ENCODE data around the gene TRMT2B.

DNA sequence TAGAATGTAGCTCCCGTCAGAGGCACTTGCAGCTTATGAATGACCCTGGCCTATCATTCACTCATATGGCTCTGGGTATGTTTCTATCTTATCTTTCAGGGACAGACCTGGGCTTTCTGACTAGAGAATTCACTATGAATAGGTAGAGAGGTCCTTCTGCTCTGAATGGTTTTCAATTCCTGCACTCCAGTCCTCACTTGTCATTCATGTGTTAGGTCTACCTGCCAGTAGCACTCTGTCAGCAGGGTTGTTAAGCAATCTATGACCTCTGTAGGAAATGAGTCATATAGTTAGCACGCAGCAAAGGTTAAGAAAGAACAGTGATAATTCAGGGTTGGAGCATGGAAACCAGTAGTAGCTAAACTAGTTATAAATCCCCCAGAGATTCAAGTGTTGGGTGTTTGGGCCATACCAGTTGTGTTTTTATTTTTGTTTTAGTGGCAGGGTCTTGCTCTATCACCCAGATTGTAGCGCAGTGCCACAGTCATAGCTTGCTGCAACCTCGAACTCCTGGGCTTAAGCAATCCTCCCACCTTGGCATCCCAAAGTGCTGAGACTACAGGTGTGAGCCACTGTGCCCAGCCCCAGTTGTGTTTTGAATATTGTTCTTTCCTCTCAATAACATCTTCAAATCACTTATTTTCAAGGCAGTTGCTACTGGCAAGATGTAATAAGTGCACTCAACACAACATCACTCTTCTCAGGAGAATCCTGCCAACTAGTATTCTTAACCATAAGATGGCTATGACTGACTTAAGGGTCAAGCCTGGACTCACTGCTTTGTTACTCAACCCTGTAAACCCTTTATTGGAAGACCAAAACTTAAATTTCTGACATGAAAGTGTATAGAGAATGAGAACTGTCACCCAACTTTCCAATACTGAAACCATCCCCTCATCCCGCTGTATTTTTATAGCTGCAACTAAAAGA, 57.3 kb downstream of the TRMT2B start:
- TF ChIP-seq, protein P1, sequence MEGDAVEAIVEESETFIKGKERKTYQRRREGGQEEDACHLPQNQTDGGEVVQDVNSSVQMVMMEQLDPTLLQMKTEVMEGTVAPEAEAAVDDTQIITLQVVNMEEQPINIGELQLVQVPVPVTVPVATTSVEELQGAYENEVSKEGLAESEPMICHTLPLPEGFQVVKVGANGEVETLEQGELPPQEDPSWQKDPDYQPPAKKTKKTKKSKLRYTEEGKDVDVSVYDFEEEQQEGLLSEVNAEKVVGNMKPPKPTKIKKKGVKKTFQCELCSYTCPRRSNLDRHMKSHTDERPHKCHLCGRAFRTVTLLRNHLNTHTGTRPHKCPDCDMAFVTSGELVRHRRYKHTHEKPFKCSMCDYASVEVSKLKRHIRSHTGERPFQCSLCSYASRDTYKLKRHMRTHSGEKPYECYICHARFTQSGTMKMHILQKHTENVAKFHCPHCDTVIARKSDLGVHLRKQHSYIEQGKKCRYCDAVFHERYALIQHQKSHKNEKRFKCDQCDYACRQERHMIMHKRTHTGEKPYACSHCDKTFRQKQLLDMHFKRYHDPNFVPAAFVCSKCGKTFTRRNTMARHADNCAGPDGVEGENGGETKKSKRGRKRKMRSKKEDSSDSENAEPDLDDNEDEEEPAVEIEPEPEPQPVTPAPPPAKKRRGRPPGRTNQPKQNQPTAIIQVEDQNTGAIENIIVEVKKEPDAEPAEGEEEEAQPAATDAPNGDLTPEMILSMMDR (IDR thresholded peaks at IDR 0.05) = no peak
- no peak for TF ChIP-seq SMC3 (IDR thresholded peaks at IDR 0.05; ENCODE audit: low read depth, low read length)
